ENCODE data around the gene RAB11FIP4.
A peak's percentile ranks its signal among the peaks of the same experiment; 100 is the strongest.

The RAB11FIP4 gene

GRCh38 chr17:31570951-31571892, 179.7 kb downstream of the RAB11FIP4 start:
- TF ChIP-seq CTCF (IDR thresholded peaks at IDR 0.05; ENCODE audit: low read depth, low read length): no peak
- peak; percentile 83 for DNase-seq (ENCODE audit: extremely low read depth, low read depth)

GRCh38 chr17:31572341-31572740, 180.9 kb downstream of the RAB11FIP4 start:
- no peak for TF ChIP-seq CTCF (IDR thresholded peaks at IDR 0.05; ENCODE audit: low read depth, low read length)
- no peak for DNase-seq (ENCODE audit: extremely low read depth, low read depth)

GRCh38 chr17:31573047-31573446, 181.6 kb downstream of the RAB11FIP4 start:
- TF ChIP-seq CTCF (IDR thresholded peaks at IDR 0.05; ENCODE audit: low read depth, low read length): no peak
- no peak for DNase-seq (ENCODE audit: extremely low read depth, low read depth)

- DNase-seq (ENCODE audit: extremely low read depth, low read depth): no peak
- TF ChIP-seq CTCF (IDR thresholded peaks at IDR 0.05; ENCODE audit: low read depth, low read length): no peak
These were observed 182.4 kb downstream of the RAB11FIP4 start for GRCh38 chr17:31573861-31574260.

- TF ChIP-seq CTCF (IDR thresholded peaks at IDR 0.05; ENCODE audit: low read depth, low read length): no peak
- no peak for DNase-seq (ENCODE audit: extremely low read depth, low read depth)
These were observed 183.0 kb downstream of the RAB11FIP4 start for GRCh38 chr17:31574458-31574857.

GRCh38 chr17:31575043-31575442, 183.6 kb downstream of the RAB11FIP4 start:
- TF ChIP-seq CTCF (IDR thresholded peaks at IDR 0.05; ENCODE audit: low read depth, low read length): no peak
- DNase-seq (ENCODE audit: extremely low read depth, low read depth): no peak

GRCh38 chr17:31579265-31579664, 187.8 kb downstream of the RAB11FIP4 start:
- no peak for DNase-seq (ENCODE audit: extremely low read depth, low read depth)
- no peak for TF ChIP-seq CTCF (IDR thresholded peaks at IDR 0.05; ENCODE audit: low read depth, low read length)
